IMR-90 (cell line): Measurements from ENCODE around the gene TEX101. TPM values are rescaled to one million over a fixed set of nuclear protein-coding genes. Genes with fewer than 3 reads are reported as not detected.

Experiments used
- ATAC-seq: fragments of 200-7000 bp; cut with Tn5 transposase; 2 replicates; pipeline ENCODE4 v1.9.1; 2020; ENCODE audit warnings: low read depth, mild to moderate bottlenecking, moderate library complexity
- BruUV-seq: library from RNA; stranded (reverse); fragments of 400-500 nt; replicated peaks from 2 replicates; lab custom pipeline; 2021; lab: Mats Ljungman, UMichigan
- CTCF ChIA-PET: fragments of 300-600 bp; formaldehyde crosslinking; extraction: SDS; loops from one replicate; lab custom pipeline; 2021; ENCODE audit warnings: antibody characterized with exemption; lab: Yijun Ruan, JAX
- POLR2A ChIA-PET: fragments of 300-600 bp; sonication (Branson Sonifier 250); formaldehyde crosslinking; loops from one replicate; lab custom pipeline; 2022; ENCODE audit warnings: antibody characterized with exemption; ENCODE audit not compliant: unreplicated experiment; lab: Charles Lee
- DNase-seq: peaks from one replicate; pipeline ENCODE4 v3.0.0; 2013
- H2AFZ ChIP-seq: replicated peaks from 2 replicates; pipeline ENCODE3; 2013; ENCODE audit warnings: low read length, mild to moderate bottlenecking; ENCODE audit not compliant: poor library complexity
- H2AK5ac ChIP-seq: 2 replicates; pipeline ENCODE4 v1.6.1; 2013; ENCODE audit warnings: low read depth, low read length, inconsistent platforms
- H2AK9ac ChIP-seq: replicated peaks from 2 replicates; pipeline ENCODE3; 2013; ENCODE audit warnings: mild to moderate bottlenecking, low read depth, low read length, moderate library complexity; ENCODE audit not compliant: poor library complexity
- H2BK120ac ChIP-seq: 2 replicates; pipeline ENCODE4 v1.6.1; 2013; ENCODE audit warnings: low read depth, low read length, inconsistent platforms
- H2BK15ac ChIP-seq: 3 replicates; pipeline ENCODE4 v1.6.1; 2013; ENCODE audit warnings: low read depth, low read length, inconsistent platforms
- H2BK20ac ChIP-seq: 2 replicates; pipeline ENCODE4 v1.6.1; 2013; ENCODE audit warnings: low read depth, mild to moderate bottlenecking, inconsistent platforms, low read length, moderate library complexity
- H2BK5ac ChIP-seq: 2 replicates; pipeline ENCODE4 v1.6.1; 2013; ENCODE audit warnings: mild to moderate bottlenecking, low read depth, low read length, inconsistent platforms; ENCODE audit not compliant: poor library complexity, severe bottlenecking
- H3K14ac ChIP-seq: replicated peaks from 2 replicates; pipeline ENCODE4 v1.6.1; 2013; ENCODE audit warnings: low read depth, low read length, inconsistent platforms
- H3K18ac ChIP-seq: 2 replicates; pipeline ENCODE4 v1.6.1; 2013; ENCODE audit warnings: low read depth, low read length, control low read depth
- H3K23ac ChIP-seq: 2 replicates; pipeline ENCODE4 v1.6.1; 2013; ENCODE audit warnings: low read depth, low read length, inconsistent platforms
- H3K27ac ChIP-seq: 2 replicates; pipeline ENCODE4 v1.5.1; 2013; ENCODE audit warnings: mild to moderate bottlenecking, control low read depth, low read length; ENCODE audit not compliant: insufficient read depth
- H3K27me3 ChIP-seq: 2 replicates; pipeline ENCODE4 v1.6.1; 2013; ENCODE audit warnings: low read length; ENCODE audit not compliant: control insufficient read depth, insufficient read depth
- H3K36me3 ChIP-seq: 2 replicates; pipeline ENCODE4 v1.6.1; 2013; ENCODE audit warnings: low read length, mixed read lengths; ENCODE audit not compliant: control insufficient read depth, insufficient read depth
- H3K4ac ChIP-seq: 2 replicates; pipeline ENCODE4 v1.6.1; 2013; ENCODE audit warnings: low read depth, low read length, inconsistent platforms
- H3K4me1 ChIP-seq: 2 replicates; pipeline ENCODE4 v1.6.1; 2013; ENCODE audit warnings: low read length, mixed read lengths; ENCODE audit not compliant: control insufficient read depth, insufficient read depth
- H3K4me2 ChIP-seq: 2 replicates; pipeline ENCODE4 v1.6.1; 2013; ENCODE audit warnings: low read depth, mild to moderate bottlenecking, control low read depth, low read length, moderate library complexity
- H3K4me3 ChIP-seq: 2 replicates; pipeline ENCODE4 v1.5.1; 2013; ENCODE audit warnings: low read depth, mild to moderate bottlenecking, control low read depth, low read length, moderate library complexity; ENCODE audit not compliant: insufficient read depth
- H3K56ac ChIP-seq: 2 replicates; pipeline ENCODE4 v1.6.1; 2013; ENCODE audit warnings: low read length, inconsistent platforms; ENCODE audit not compliant: insufficient read depth; ENCODE audit errors: extremely low read depth
- H3K79me1 ChIP-seq, 2 experiments: 2 replicates each; pipeline ENCODE4 v1.6.1; 2013; ENCODE audit warnings: low read length in 2 of 2, inconsistent platforms in 1 of 2, low read depth in 1 of 2
- H3K9ac ChIP-seq: 2 replicates; pipeline ENCODE4 v1.6.1; 2013; ENCODE audit warnings: low read depth, low read length, control low read depth
- H3K9me1 ChIP-seq: 2 replicates; pipeline ENCODE4 v1.6.1; 2013; ENCODE audit warnings: low read length, inconsistent platforms; ENCODE audit not compliant: insufficient read depth
- H3K9me3 ChIP-seq: 2 replicates; pipeline ENCODE4 v1.6.1; 2013; ENCODE audit warnings: low read length; ENCODE audit not compliant: control insufficient read depth, insufficient read depth
- H4K20me1 ChIP-seq: 2 replicates; pipeline ENCODE4 v1.6.1; 2013; ENCODE audit warnings: low read length, inconsistent platforms; ENCODE audit not compliant: insufficient read depth
- H4K5ac ChIP-seq: 2 replicates; pipeline ENCODE4 v1.6.1; 2013; ENCODE audit warnings: mild to moderate bottlenecking, low read depth, low read length, control low read depth
- H4K8ac ChIP-seq, 2 experiments: 2 replicates each; pipeline ENCODE4 v1.6.1; 2013; ENCODE audit warnings: low read depth in 2 of 2, low read length in 2 of 2, control low read depth in 1 of 2, inconsistent platforms in 1 of 2
- H4K91ac ChIP-seq: 2 replicates; pipeline ENCODE4 v1.6.1; 2013; ENCODE audit warnings: low read depth, low read length, inconsistent platforms; ENCODE audit not compliant: insufficient read depth
- BHLHE40 ChIP-seq: fragments of 150-350 bp; IDR thresholded peaks from 2 replicates; pipeline ENCODE4 v1.6.1; 2016; ENCODE audit warnings: mild to moderate bottlenecking, low read depth, low read length
- CEBPB ChIP-seq: IDR thresholded peaks from 2 replicates; pipeline ENCODE4 v1.6.1; 2012; ENCODE audit warnings: low read depth, low read length, improper control_type of control experiment
- CHD1 ChIP-seq: IDR thresholded peaks from 2 replicates; pipeline ENCODE4 v1.6.1; 2012; ENCODE audit warnings: low read depth, low read length, improper control_type of control experiment
- FOS ChIP-seq: fragments of 150-350 bp; IDR thresholded peaks from 2 replicates; pipeline ENCODE4 v1.6.1; 2016; ENCODE audit warnings: low read depth, low read length
- MAFK ChIP-seq: IDR thresholded peaks from 2 replicates; pipeline ENCODE4 v1.6.1; 2012; ENCODE audit warnings: low read depth, low read length, improper control_type of control experiment
- MAZ ChIP-seq: IDR thresholded peaks from 2 replicates; pipeline ENCODE4 v1.6.1; 2012; ENCODE audit warnings: low read depth, mild to moderate bottlenecking, low read length, improper control_type of control experiment, moderate library complexity, borderline replicate concordance
- MXI1 ChIP-seq: IDR thresholded peaks from 2 replicates; pipeline ENCODE4 v1.6.1; 2012; ENCODE audit warnings: low read depth, mild to moderate bottlenecking, low read length, moderate library complexity, borderline replicate concordance
- NFE2L2 ChIP-seq: fragments of 150-350 bp; IDR thresholded peaks from 2 replicates; pipeline ENCODE4 v1.6.1; 2016; ENCODE audit warnings: low read depth, mild to moderate bottlenecking, low read length
- POLR2A ChIP-seq: IDR thresholded peaks from 2 replicates; pipeline ENCODE4 v1.6.1; 2012; ENCODE audit warnings: mild to moderate bottlenecking, low read depth, low read length
- RAD21 ChIP-seq: IDR thresholded peaks from 2 replicates; pipeline ENCODE4 v1.6.1; 2012; ENCODE audit warnings: low read length, improper control_type of control experiment
- RCOR1 ChIP-seq: IDR thresholded peaks from 2 replicates; pipeline ENCODE4 v1.6.1; 2012; ENCODE audit warnings: mild to moderate bottlenecking, low read length, improper control_type of control experiment; ENCODE audit not compliant: insufficient replicate concordance
- RFX5 ChIP-seq: IDR thresholded peaks from 2 replicates; pipeline ENCODE4 v1.8.0; 2012; ENCODE audit warnings: low read depth, mild to moderate bottlenecking, low read length, moderate library complexity
- SMC3 ChIP-seq: fragments of 150-350 bp; IDR thresholded peaks from 2 replicates; pipeline ENCODE4 v1.6.1; 2016; ENCODE audit warnings: low read depth, mild to moderate bottlenecking, antibody characterized with exemption, low read length, moderate library complexity
- whole genome bisulfite sequencing, 2 experiments: methylation state at CpG; one replicate each; pipeline versions ENCODE4 v1.1.5 to v1.1.7; 2013; ENCODE audit warnings: missing lambda C conversion rate in 2 of 2; ENCODE audit not compliant: insufficient read length in 1 of 2; ENCODE audit errors: extremely low coverage in 2 of 2; 5-methylcytosine and 5-hydroxymethylcytosine counted together
- dilution Hi-C: fragments of 300-500 bp; cut with HindIII; formaldehyde crosslinking; loops from one replicate; pipeline ENCODE4 v1.14.3; 2018; ENCODE audit warnings: low sequenced_read_pairs; ENCODE audit not compliant: unreplicated experiment
- in situ Hi-C: fragments of 300-500 bp; cut with MboI; formaldehyde crosslinking; loops from 3 replicates; pipeline ENCODE4 v1.14.3; 2019; ENCODE audit warnings: low sequenced_read_pairs, inconsistent platforms, mixed read lengths
- intact Hi-C: fragments of 100-400 bp; cut with micrococcal nuclease; formaldehyde crosslinking; loops from 2 replicates; pipeline ENCODE4 v1.10.0; 2022
- polyA plus RNA-seq, 3 experiments: library from polyadenylated mRNA; depleted of rRNA; stranded (reverse); fragments of >200 nt; gene quantifications; 2 replicates each; pipeline ENCODE4 v1.2.3, GENCODE V29; 2012; ENCODE audit warnings: low replicate concordance in 1 of 3
- total RNA-seq: library from RNA; depleted of rRNA; stranded (reverse); fragments of >200 nt; gene quantifications from 2 replicates; pipeline ENCODE4 v1.2.3, GENCODE V29; 2012
- TF ChIP-seq, protein P1 (sequence below): fragments of 150-350 bp; IDR thresholded peaks from 2 replicates; pipeline ENCODE4 v1.6.1; 2017; ENCODE audit warnings: mild to moderate bottlenecking, antibody characterized with exemption, low read length, low read depth
- TF ChIP-seq, protein P2 (sequence below): conservative IDR thresholded peaks from 2 replicates; pipeline ENCODE4 v1.5.1; 2012; ENCODE audit warnings: mild to moderate bottlenecking, low read depth, low read length, improper control_type of control experiment
- TF ChIP-seq, protein P3 (sequence below): fragments of 150-350 bp; IDR thresholded peaks from 2 replicates; pipeline ENCODE4 v1.6.1; 2016; ENCODE audit warnings: low read depth, mild to moderate bottlenecking, low read length, moderate library complexity, borderline replicate concordance

Gene TEX101
- total and polyA plus RNA-seq, 2 of the 4 experiments (the other 2 are of a cell fraction), result not detected

DNA sequence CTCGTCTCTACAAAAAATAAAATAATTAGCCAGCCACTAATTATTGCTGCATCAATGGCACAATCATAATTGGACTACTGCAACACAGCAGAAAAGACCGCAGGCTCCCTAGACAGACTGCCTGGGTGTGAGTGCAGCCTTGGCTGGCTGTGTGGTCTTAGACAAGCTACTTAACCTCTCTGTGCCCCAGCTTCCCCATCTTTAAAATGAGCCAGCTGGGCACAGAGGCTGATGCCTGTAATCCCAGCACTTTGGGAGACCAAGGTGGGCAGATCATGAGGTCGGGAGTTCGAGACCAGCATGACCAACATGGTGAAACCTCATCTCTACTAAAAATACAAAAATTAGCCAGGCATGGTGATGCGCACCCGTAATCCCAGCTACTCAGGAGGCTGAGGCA, 19.0 kb downstream of the TEX101 start:
- no peak for ATAC-seq
- TF ChIP-seq, protein P1, sequence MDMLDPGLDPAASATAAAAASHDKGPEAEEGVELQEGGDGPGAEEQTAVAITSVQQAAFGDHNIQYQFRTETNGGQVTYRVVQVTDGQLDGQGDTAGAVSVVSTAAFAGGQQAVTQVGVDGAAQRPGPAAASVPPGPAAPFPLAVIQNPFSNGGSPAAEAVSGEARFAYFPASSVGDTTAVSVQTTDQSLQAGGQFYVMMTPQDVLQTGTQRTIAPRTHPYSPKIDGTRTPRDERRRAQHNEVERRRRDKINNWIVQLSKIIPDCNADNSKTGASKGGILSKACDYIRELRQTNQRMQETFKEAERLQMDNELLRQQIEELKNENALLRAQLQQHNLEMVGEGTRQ, result no peak
- TF ChIP-seq RCOR1 (no peak), POLR2A (no peak), NFE2L2 (no peak), RAD21 (no peak), RFX5 (no peak), BHLHE40 (no peak), CEBPB (no peak), MXI1 (no peak), MAFK (no peak), MAZ (no peak), FOS (no peak), CHD1 (no peak), SMC3 (no peak)
- TF ChIP-seq, protein P2, sequence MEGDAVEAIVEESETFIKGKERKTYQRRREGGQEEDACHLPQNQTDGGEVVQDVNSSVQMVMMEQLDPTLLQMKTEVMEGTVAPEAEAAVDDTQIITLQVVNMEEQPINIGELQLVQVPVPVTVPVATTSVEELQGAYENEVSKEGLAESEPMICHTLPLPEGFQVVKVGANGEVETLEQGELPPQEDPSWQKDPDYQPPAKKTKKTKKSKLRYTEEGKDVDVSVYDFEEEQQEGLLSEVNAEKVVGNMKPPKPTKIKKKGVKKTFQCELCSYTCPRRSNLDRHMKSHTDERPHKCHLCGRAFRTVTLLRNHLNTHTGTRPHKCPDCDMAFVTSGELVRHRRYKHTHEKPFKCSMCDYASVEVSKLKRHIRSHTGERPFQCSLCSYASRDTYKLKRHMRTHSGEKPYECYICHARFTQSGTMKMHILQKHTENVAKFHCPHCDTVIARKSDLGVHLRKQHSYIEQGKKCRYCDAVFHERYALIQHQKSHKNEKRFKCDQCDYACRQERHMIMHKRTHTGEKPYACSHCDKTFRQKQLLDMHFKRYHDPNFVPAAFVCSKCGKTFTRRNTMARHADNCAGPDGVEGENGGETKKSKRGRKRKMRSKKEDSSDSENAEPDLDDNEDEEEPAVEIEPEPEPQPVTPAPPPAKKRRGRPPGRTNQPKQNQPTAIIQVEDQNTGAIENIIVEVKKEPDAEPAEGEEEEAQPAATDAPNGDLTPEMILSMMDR, result no peak
- TF ChIP-seq, protein P3, sequence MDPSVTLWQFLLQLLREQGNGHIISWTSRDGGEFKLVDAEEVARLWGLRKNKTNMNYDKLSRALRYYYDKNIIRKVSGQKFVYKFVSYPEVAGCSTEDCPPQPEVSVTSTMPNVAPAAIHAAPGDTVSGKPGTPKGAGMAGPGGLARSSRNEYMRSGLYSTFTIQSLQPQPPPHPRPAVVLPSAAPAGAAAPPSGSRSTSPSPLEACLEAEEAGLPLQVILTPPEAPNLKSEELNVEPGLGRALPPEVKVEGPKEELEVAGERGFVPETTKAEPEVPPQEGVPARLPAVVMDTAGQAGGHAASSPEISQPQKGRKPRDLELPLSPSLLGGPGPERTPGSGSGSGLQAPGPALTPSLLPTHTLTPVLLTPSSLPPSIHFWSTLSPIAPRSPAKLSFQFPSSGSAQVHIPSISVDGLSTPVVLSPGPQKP, result no peak
- no peaks in the 10 kb centered on the region; the same call in 1 of the 2 replicates for H4K20me1 ChIP-seq
- no peak overlapping the region for H3K56ac ChIP-seq
- WGBS, 2 experiments, result no CpG with 5 or more reads among the region's 6 CpGs
- no peak overlapping the region for H3K4ac ChIP-seq
- no peak overlapping the region for H3K4me2 ChIP-seq
- H3K9ac ChIP-seq, result no peak overlapping the region
- no peak overlapping the region for H4K5ac ChIP-seq
- no peak overlapping the region for H2BK20ac ChIP-seq
- H4K8ac ChIP-seq, result no peak overlapping the region
- H2AK5ac ChIP-seq, result no peak overlapping the region
- no TSS peak for BruUV-seq
- no peak overlapping the region for H3K18ac ChIP-seq
- no peaks in the 10 kb centered on the region for H3K4me1 ChIP-seq
- H2BK15ac ChIP-seq, result no peak overlapping the region
- H3K36me3 ChIP-seq, result no peaks in the 10 kb centered on the region
- H2AFZ ChIP-seq, result no peak overlapping the region
- H3K14ac ChIP-seq, result no peak overlapping the region
- 0 out of 2 replicates have a peak, but pooled peaks cover 3% of the 10 kb centered on the region for H3K9me1 ChIP-seq
- ChIA-PET POLR2A (no interaction called here), CTCF (no interaction called here)
- no peak overlapping the region for H2BK120ac ChIP-seq
- no peak overlapping the region for H4K91ac ChIP-seq
- H2AK9ac ChIP-seq, result no peak overlapping the region
- no peak overlapping the region for H3K4me3 ChIP-seq
- H3K23ac ChIP-seq, result no peak overlapping the region
- intact Hi-C loops, result loop anchor here (5.0 kb wide), 1 partner anchor 219 kb away; no protein-coding TSS in a partner anchor
- in situ Hi-C loops, result no loop called here
- dilution Hi-C loops, result no loop called here
- no peaks in the 10 kb centered on the region for H3K9me3 ChIP-seq
- H2BK5ac ChIP-seq, result no peak overlapping the region
- no peak for DNase-seq
- H3K27me3 ChIP-seq, result 0 out of 2 replicates have a peak, but pooled peaks cover 2% of the 10 kb centered on the region
- H3K79me1 ChIP-seq, result no peaks in the 10 kb centered on the region
- H3K27ac ChIP-seq, result no peak overlapping the region
